Measurements from ENCODE around the gene KRAS.

DNA sequence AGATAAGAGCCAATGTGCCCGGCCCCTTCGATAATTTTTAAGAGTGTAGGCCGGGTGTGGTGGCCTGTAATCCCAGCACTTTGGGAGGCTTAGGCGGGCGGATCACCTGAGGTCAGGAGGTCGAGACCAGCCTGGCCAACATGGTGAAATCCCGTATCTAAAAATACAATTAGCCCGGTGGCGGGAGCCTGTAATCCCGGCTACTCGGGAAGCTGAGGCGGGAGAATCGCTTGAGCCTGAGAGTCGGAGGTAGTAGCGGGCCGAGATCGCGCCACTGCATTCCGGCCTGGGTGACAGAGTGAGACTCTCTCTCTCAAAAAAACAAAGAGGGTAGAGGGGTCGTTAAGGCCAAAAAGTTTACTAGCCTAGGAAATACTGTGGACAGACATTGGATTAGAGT, 2.6 kb downstream of the KRAS start:
- TF ChIP-seq, protein P1, sequence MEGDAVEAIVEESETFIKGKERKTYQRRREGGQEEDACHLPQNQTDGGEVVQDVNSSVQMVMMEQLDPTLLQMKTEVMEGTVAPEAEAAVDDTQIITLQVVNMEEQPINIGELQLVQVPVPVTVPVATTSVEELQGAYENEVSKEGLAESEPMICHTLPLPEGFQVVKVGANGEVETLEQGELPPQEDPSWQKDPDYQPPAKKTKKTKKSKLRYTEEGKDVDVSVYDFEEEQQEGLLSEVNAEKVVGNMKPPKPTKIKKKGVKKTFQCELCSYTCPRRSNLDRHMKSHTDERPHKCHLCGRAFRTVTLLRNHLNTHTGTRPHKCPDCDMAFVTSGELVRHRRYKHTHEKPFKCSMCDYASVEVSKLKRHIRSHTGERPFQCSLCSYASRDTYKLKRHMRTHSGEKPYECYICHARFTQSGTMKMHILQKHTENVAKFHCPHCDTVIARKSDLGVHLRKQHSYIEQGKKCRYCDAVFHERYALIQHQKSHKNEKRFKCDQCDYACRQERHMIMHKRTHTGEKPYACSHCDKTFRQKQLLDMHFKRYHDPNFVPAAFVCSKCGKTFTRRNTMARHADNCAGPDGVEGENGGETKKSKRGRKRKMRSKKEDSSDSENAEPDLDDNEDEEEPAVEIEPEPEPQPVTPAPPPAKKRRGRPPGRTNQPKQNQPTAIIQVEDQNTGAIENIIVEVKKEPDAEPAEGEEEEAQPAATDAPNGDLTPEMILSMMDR (IDR thresholded peaks at IDR 0.05): no peak
- no peak for TF ChIP-seq POLR2A (IDR thresholded peaks at IDR 0.05)
